ENCODE results near the gene TIAM2.
A peak's percentile ranks its signal among the peaks of the same experiment; 100 is the strongest.

The TIAM2 gene

DNA sequence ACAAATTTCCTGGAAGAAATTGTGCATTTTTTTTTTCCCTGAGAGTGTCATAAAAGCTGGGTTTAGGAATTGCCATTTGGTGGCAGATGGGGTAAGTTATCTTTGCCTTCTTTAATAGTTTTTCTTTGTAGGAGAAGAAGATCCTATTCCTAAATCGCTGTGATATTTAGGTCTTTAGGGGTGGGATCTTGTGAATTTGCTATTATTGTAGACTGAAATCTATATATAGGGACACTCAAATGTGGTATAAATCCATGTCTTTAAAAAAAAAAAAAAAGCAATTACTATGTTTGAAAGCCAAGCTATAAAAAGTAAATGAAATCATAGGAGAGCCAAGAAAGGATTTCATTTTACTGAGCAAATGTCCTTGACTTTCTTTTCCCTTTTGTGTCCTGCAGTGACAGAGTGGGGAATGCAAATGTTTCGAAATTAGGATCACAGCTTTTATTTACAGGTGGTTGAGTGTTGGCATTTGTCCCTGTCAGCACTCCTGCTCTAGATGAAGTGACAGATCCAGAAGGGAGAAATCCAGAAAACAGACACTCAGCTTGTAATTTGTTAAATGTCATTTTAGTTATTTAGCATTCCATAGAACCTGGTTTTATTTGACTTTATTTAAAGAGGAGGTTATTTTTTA lies 29.4 kb downstream of the TIAM2 start:
- CTCF ChIA-PET, result interaction anchor here (0.6 to 1.3 kb wide), 3 partner anchors 15 to 37 kb away, joined by 3 read pairs; no protein-coding TSS in a partner anchor
- TF ChIP-seq, protein P1, sequence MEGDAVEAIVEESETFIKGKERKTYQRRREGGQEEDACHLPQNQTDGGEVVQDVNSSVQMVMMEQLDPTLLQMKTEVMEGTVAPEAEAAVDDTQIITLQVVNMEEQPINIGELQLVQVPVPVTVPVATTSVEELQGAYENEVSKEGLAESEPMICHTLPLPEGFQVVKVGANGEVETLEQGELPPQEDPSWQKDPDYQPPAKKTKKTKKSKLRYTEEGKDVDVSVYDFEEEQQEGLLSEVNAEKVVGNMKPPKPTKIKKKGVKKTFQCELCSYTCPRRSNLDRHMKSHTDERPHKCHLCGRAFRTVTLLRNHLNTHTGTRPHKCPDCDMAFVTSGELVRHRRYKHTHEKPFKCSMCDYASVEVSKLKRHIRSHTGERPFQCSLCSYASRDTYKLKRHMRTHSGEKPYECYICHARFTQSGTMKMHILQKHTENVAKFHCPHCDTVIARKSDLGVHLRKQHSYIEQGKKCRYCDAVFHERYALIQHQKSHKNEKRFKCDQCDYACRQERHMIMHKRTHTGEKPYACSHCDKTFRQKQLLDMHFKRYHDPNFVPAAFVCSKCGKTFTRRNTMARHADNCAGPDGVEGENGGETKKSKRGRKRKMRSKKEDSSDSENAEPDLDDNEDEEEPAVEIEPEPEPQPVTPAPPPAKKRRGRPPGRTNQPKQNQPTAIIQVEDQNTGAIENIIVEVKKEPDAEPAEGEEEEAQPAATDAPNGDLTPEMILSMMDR (IDR thresholded peaks at IDR 0.05; ENCODE audit: insufficient read depth, low read length, missing control alignments), result no peak
- POLR2A ChIA-PET, result no interaction called here
- no peak for DNase-seq (ENCODE audit: low read depth, low spot score)
- H3K4me3 ChIP-seq (ENCODE audit: low read depth, low read length), result no peak overlapping the region

DNA sequence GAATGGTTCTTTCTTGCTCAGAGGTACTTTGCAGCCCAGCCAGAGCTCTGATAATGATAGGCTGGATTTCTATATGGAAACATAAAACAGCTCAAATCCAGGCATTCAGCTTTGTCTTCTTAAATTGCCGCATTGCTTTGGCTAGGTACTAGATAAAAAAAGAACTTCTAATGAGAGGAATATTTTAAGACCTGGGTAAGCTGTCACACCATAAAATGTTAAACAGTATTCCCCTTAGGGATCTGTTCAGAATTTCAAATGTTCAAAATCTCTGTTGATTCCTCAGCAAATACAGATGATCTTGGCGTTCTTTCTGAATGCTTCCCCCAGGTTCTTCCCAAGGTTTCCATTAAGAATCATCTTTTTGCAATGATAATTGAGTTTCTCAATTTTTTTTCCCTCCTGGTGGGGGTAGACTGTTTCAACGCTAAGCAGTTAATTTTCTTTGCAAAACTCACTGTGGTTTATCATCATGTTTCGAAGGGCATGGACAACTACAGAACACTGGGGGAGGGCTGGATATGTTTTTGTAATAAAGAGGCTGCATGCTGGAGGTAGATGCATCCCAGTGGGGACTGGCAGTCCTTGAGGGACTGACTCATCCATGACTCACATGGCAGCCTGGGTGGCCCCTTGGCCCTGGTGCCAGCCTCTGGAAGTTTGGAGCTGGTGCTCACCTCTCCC lies 31.0 kb downstream of the TIAM2 start:
- peak; percentile 50 for DNase-seq (ENCODE audit: low read depth, low spot score)
- ChIA-PET CTCF (interaction anchor here (0.6 to 1.0 kb wide), 2 partner anchors 158 to 1515 kb away, joined by 3 read pairs; no protein-coding TSS in a partner anchor), POLR2A (no interaction called here)
- H3K4me3 ChIP-seq (ENCODE audit: low read depth, low read length), result no peak overlapping the region
- TF ChIP-seq, protein P1 (IDR thresholded peaks at IDR 0.05; ENCODE audit: insufficient read depth, low read length, missing control alignments), result no peak

DNA sequence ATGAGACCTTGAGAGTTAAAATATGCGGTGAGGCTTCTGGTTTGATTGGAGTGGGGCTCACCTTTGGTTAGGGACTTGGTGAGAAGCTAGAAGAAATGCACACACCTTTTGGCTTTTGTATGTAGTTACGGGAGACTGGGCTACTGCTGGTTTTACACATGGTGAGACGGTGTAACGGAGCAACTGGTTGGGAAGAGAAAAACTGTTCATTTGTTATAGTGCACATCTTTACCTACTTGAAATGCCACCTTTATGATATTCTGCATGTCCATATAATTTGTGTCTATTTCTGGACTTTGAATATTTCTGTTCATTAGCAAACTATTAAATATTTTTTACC lies 31.6 kb downstream of the TIAM2 start:
- ChIA-PET CTCF (interaction anchor here (0.6 to 1.0 kb wide), 2 partner anchors 159 to 1516 kb away, joined by 3 read pairs; no protein-coding TSS in a partner anchor), POLR2A (no interaction called here)
- TF ChIP-seq, protein P1 (IDR thresholded peaks at IDR 0.05; ENCODE audit: insufficient read depth, low read length, missing control alignments), result no peak
- no peak for DNase-seq (ENCODE audit: low read depth, low spot score)
- H3K4me3 ChIP-seq (ENCODE audit: low read depth, low read length), result no peak overlapping the region

DNA sequence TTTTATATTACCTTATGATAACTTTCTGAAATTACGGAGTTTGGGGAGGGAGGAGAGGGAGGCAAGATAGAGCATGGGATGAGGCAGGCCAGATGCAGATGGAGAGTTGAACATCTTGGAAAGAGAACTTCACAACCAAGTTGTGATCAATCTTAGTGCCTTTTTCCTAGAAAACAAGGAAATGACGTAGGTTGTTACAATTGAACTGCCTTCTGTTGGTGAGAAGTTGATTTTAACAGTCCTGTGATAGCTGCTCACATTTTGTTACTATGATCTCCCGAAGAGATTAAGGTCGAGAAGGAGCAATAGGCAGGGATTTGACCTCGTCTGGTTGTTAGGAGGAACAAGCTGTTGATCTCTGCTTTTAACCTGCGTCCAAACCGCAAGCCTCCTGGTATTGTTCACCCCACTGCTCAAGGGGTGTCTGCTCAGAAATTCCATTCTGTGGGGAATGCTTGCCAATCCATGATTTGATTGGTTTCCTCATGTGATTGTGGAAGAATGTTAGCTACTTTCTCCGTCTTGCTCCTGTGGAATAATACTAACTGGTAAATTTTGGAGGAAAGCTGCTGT lies 35.1 kb downstream of the TIAM2 start:
- H3K4me3 ChIP-seq (ENCODE audit: low read depth, low read length), result no peak overlapping the region
- TF ChIP-seq, protein P1 (IDR thresholded peaks at IDR 0.05; ENCODE audit: insufficient read depth, low read length, missing control alignments), result no peak
- no peak for DNase-seq (ENCODE audit: low read depth, low spot score)
- POLR2A ChIA-PET, result no interaction called here
- CTCF ChIA-PET, result no interaction called here

DNA sequence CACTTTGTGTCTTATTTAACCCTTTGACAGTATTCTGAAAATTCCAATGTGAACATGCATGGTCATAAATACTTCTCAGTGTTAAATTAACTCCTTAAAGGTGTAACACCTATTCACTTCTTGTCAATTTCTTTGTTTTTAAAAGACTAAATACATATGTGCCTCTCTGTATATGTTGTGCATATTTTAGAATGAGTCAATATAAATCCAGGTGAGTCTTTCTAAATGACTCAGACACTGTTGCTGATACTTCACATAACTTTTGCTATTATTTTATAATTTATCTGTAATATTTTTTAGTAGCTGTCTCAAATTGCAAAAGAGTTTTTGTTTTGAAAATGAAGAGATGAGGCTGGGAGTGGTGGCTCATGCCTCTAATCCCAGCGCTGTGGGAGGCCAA lies 36.0 kb downstream of the TIAM2 start:
- ChIA-PET POLR2A (no interaction called here), CTCF (no interaction called here)
- no peak overlapping the region for H3K4me3 ChIP-seq (ENCODE audit: low read depth, low read length)
- TF ChIP-seq, protein P1 (IDR thresholded peaks at IDR 0.05; ENCODE audit: insufficient read depth, low read length, missing control alignments), result no peak
- DNase-seq (ENCODE audit: low read depth, low spot score), result no peak

DNA sequence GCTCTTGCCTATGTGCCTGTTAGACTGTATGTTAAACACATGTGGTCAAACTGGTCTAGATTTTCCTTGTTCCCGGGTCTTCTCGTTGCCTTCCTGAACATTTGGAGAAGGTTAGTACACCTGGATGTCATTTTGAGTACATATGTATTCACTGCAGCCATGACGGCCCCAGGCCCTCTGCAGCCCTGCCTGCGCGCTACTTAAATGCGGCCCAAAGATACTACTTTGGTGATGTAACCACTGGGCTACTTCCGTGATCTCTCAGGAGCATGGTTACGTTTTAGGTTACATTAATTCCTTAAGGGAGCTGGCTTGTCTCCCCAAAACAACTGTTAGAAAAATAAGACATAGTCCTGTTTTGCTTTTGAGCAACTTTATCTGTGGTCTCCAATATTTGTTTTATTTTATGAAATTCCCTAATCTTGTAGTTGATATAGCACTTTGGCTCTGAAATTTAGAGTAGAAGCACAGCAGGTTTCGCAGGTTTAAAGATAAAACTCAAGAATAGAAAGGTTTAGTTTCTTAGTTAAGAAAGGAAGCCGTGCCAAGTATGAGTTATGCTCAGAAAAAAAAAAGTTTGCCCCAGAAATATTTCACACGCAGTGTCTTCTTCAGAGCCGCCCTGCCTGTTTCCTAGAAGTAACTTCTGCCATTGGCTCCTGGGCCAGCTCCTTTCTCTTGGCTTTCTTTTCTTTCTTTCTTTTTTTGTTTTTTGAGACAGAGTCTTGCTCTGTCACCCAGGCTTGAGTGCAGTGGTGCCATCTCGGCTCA lies 38.1 kb downstream of the TIAM2 start:
- ChIA-PET CTCF (no interaction called here), POLR2A (no interaction called here)
- DNase-seq (ENCODE audit: low read depth, low spot score), result no peak
- TF ChIP-seq, protein P1 (IDR thresholded peaks at IDR 0.05; ENCODE audit: insufficient read depth, low read length, missing control alignments), result no peak
- H3K4me3 ChIP-seq (ENCODE audit: low read depth, low read length), result no peak overlapping the region

All from AG04449 (cell line).